OCI-LY7 (cell line): Measurements from ENCODE around the gene SCARF2. TPM values are rescaled to one million over a fixed set of nuclear protein-coding genes. Genes with fewer than 3 reads are reported as not detected.
"Not testable (repeated sequence)": the region's sequence is repeated elsewhere in the genome, so short reads cannot be mapped to it uniquely, and the experiment has no call there.

Source experiments
- BruUV-seq: library from RNA; stranded (reverse); fragments of 400-500 nt; replicated peaks from 2 replicates; lab custom pipeline; 2021; lab: Mats Ljungman, UMichigan
- CTCF ChIA-PET: fragments of 300-600 bp; sonication (Branson Sonifier 250); formaldehyde crosslinking; loops from one replicate; lab custom pipeline; 2022; ENCODE audit warnings: antibody characterized with exemption; ENCODE audit not compliant: unreplicated experiment; lab: Charles Lee
- POLR2A ChIA-PET: fragments of 300-600 bp; sonication (Branson Sonifier 250); formaldehyde crosslinking; loops from one replicate; lab custom pipeline; 2022; ENCODE audit warnings: antibody characterized with exemption; lab: Charles Lee
- DNase-seq: peaks from one replicate; pipeline ENCODE4 v3.0.0-alpha.2; 2015; ENCODE audit warnings: low spot score
- H2AFZ ChIP-seq: fragments of 200-600 bp; sonication (generic), shearing (Covaris generic); 2 replicates; pipeline ENCODE4 v1.6.1; 2014; ENCODE audit warnings: mild to moderate bottlenecking, antibody characterized with exemption, low read length, moderate library complexity
- H3K27ac ChIP-seq: fragments of 200-600 bp; sonication (generic); 2 replicates; pipeline ENCODE4 v1.5.1; 2014; ENCODE audit warnings: mixed run types, low read depth, mild to moderate bottlenecking, moderate library complexity, low read length, inconsistent platforms; ENCODE audit not compliant: poor library complexity, severe bottlenecking
- H3K36me3 ChIP-seq: fragments of 200-600 bp; sonication (generic); 2 replicates; pipeline ENCODE4 v1.6.1; 2014; ENCODE audit warnings: mild to moderate bottlenecking, antibody characterized with exemption, low read length, moderate library complexity, mixed read lengths; ENCODE audit not compliant: insufficient read depth
- H3K4me1 ChIP-seq: fragments of 200-600 bp; sonication (generic); 2 replicates; pipeline ENCODE4 v1.5.1; 2014; ENCODE audit warnings: mild to moderate bottlenecking, low read length; ENCODE audit not compliant: insufficient read depth, poor library complexity, severe bottlenecking
- H3K4me2 ChIP-seq: fragments of 200-600 bp; sonication (generic); 2 replicates; pipeline ENCODE4 v1.6.1; 2014; ENCODE audit warnings: mild to moderate bottlenecking, low read length
- H3K4me3 ChIP-seq: fragments of 200-600 bp; sonication (generic); 2 replicates; pipeline ENCODE4 v1.5.1; 2014; ENCODE audit warnings: mild to moderate bottlenecking, low read depth, low read length; ENCODE audit not compliant: poor library complexity, severe bottlenecking
- H3K79me2 ChIP-seq: fragments of 200-600 bp; sonication (generic); 2 replicates; pipeline ENCODE4 v1.6.1; 2016; ENCODE audit warnings: low read depth, mild to moderate bottlenecking, low read length, moderate library complexity, mixed read lengths; ENCODE audit not compliant: insufficient read depth
- H3K9me2 ChIP-seq: fragments of 200-600 bp; sonication (generic); 2 replicates; pipeline ENCODE4 v1.6.1; 2016; ENCODE audit warnings: mild to moderate bottlenecking, low read length, mixed read lengths; ENCODE audit not compliant: insufficient read depth
- H3K9me3 ChIP-seq: fragments of 200-600 bp; sonication (generic); 2 replicates; pipeline ENCODE4 v1.6.1; 2014; ENCODE audit warnings: mild to moderate bottlenecking, mixed run types, low read length, mixed read lengths
- H4K20me1 ChIP-seq: fragments of 200-600 bp; sonication (generic); 2 replicates; pipeline ENCODE4 v1.6.1; 2014; ENCODE audit warnings: mild to moderate bottlenecking, antibody characterized with exemption, low read length, moderate library complexity, mixed read lengths; ENCODE audit not compliant: insufficient read depth
- EZH2phosphoT487 ChIP-seq: fragments of 200-600 bp; sonication (generic); IDR thresholded peaks from 2 replicates; pipeline ENCODE4 v1.6.1; 2018; ENCODE audit warnings: low read depth, borderline replicate concordance, mild to moderate bottlenecking, mixed run types, antibody characterized with exemption, low read length, moderate library complexity, mixed read lengths
- intact Hi-C: fragments of 100-400 bp; cut with micrococcal nuclease; formaldehyde crosslinking; loops from one replicate; pipeline ENCODE4 v1.10.0; 2022; ENCODE audit not compliant: unreplicated experiment
- total RNA-seq, 2 experiments: library from RNA; depleted of rRNA in 1 of 2; stranded (reverse); fragments of >200 nt in 1 of 2; shearing (Covaris generic) in 1 of 2; gene quantifications; 2 replicates each; pipeline ENCODE4 v1.2.3, GENCODE V29; 2014 to 2022
- TF ChIP-seq, protein P1 (sequence below): fragments of 200-600 bp; sonication (generic); conservative IDR thresholded peaks from 2 replicates; pipeline ENCODE4 v1.5.1; 2014; ENCODE audit warnings: mild to moderate bottlenecking, antibody characterized with exemption, low read length, moderate library complexity, mixed read lengths

The SCARF2 gene
- total RNA-seq, 2 experiments from 2014 or later = 1.0 to 2.2 TPM

DNA sequence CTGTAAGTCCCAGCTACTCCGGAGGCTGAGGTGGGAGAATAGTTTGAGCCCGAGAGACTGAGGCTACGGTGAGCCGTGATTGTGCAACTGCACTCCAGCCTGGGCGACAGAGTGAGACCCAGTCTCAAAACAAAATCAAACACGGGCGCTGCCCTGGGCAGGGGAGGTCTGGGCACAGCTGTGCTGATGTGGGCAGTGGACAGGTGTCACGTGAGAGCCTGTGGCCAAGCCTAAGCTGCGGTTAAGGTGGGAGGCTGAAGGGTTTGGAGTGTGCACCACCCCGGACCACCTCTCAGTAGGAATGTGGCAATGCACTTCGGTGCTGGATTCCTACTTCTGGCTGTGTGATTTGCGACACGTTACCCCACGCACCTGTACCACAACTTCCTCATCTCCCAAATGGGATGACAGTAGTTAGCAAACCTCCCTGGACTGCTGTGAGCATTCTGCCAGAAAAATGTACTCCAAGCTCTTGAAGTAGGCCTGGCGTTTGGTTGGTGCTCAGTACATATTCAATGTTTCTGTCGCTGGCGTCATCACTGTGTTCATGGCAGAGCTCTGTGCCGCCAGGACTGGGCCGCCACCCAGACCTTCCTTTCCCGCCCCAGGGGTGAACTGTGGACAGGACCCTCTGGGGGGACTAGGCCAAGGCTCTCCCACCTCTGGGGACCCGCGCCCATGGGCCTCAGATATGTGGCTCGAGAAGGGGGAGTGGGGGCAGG lies 44.5 kb downstream of the SCARF2 start:
- H3K27ac ChIP-seq = no peak overlapping the region
- H3K4me1 ChIP-seq = no peaks in the 10 kb centered on the region
- no peak for DNase-seq
- ChIA-PET POLR2A (no interaction called here), CTCF (no interaction called here)
- H4K20me1 ChIP-seq = no peaks in the 10 kb centered on the region
- H3K4me2 ChIP-seq = no peak overlapping the region
- no peaks in the 10 kb centered on the region for H3K79me2 ChIP-seq
- H3K36me3 ChIP-seq = no peaks in the 10 kb centered on the region
- no peak overlapping the region for H2AFZ ChIP-seq
- BruUV-seq = no TSS peak
- TF ChIP-seq, protein P1, sequence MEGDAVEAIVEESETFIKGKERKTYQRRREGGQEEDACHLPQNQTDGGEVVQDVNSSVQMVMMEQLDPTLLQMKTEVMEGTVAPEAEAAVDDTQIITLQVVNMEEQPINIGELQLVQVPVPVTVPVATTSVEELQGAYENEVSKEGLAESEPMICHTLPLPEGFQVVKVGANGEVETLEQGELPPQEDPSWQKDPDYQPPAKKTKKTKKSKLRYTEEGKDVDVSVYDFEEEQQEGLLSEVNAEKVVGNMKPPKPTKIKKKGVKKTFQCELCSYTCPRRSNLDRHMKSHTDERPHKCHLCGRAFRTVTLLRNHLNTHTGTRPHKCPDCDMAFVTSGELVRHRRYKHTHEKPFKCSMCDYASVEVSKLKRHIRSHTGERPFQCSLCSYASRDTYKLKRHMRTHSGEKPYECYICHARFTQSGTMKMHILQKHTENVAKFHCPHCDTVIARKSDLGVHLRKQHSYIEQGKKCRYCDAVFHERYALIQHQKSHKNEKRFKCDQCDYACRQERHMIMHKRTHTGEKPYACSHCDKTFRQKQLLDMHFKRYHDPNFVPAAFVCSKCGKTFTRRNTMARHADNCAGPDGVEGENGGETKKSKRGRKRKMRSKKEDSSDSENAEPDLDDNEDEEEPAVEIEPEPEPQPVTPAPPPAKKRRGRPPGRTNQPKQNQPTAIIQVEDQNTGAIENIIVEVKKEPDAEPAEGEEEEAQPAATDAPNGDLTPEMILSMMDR = no peak
- TF ChIP-seq EZH2phosphoT487 = no peak
- peaks cover 5% of the 10 kb centered on the region; the same call in 1 of the 2 replicates for H3K9me3 ChIP-seq
- H3K4me3 ChIP-seq = no peak overlapping the region
- H3K9me2 ChIP-seq = no peaks in the 10 kb centered on the region
- intact Hi-C loops = no loop called here

DNA sequence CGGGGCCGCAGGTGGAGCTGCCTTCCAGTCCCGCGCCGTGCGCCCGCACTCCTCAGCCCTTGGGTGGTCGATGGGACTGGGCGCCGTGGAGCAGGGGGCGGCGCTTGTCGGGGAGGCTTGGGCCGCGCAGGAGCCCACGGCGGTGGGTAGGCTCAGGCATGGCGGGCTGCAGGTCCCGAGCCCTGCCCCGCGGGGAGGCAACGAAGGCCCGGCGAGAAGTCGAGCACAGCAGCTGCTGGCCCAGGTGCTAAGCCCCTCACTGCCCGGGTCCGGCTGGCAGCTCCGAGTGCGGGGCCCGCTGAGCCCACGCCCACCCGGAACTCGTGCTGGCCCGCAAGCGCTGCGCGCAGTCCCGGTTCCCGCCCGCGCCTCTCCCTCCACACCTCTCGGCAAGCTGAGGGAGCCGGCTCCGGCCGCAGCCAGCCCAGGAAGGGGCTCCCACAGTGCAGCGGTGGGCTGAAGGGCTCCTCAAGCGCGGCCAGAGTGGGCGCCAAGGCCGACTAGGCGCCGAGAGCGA lies 45.2 kb downstream of the SCARF2 start:
- H3K27ac ChIP-seq, H3K9me3 ChIP-seq, H2AFZ ChIP-seq, H3K4me2 ChIP-seq, CTCF ChIA-PET, H3K9me2 ChIP-seq, H3K36me3 ChIP-seq, DNase-seq, POLR2A ChIA-PET, H3K4me3 ChIP-seq, H3K79me2 ChIP-seq, H3K4me1 ChIP-seq, BruUV-seq, H4K20me1 ChIP-seq, intact Hi-C loops: not testable (repeated sequence)

DNA sequence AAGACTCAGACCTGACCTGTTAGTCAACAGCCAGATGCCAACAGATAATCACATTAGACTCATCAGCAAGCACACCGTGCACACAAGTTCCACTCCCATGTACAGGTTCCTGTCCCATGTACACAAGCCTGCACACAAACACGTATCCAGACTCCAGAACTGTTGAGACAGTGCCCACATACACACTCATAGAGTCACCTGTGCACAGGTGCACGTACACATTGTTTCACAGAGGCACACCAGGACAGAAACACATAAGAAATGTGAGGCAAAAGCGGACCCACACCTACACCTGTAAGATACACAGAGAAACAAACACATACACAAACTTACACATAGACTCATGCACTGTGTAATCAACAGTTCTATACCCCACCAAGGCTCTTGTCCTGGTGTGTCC lies 46.4 kb downstream of the SCARF2 start:
- Histone ChIP-seq H3K4me2 (no peak overlapping the region), H4K20me1 (no peaks in the 10 kb centered on the region), H3K4me1 (no peaks in the 10 kb centered on the region), H2AFZ (no peak overlapping the region), H3K27ac (no peak overlapping the region), H3K9me2 (no peaks in the 10 kb centered on the region), H3K4me3 (no peak overlapping the region), H3K79me2 (no peaks in the 10 kb centered on the region), H3K9me3 (peaks cover 5% of the 10 kb centered on the region; the same call in 1 of the 2 replicates), H3K36me3 (no peaks in the 10 kb centered on the region)
- intact Hi-C loops = no loop called here
- TF ChIP-seq, protein P1 = no peak
- no peak for TF ChIP-seq EZH2phosphoT487
- POLR2A ChIA-PET = no interaction called here
- no TSS peak for BruUV-seq
- no peak for DNase-seq
- CTCF ChIA-PET = no interaction called here
